ENCODE measurements around the gene ADGRA3.

GRCh38 chr4:22537864-22538263 lies 22.0 kb upstream of the ADGRA3 start:
- TF ChIP-seq MLX (CRISPR knock-in tag; IDR thresholded peaks at IDR 0.05) (no peak), CTCF (CRISPR knock-in tag; IDR thresholded peaks at IDR 0.05) (no peak), ZNF687 (CRISPR knock-in tag; IDR thresholded peaks at IDR 0.05) (no peak), FOSL2 (CRISPR knock-in tag; IDR thresholded peaks at IDR 0.05) (no peak), ELK4 (CRISPR knock-in tag; IDR thresholded peaks at IDR 0.05; ENCODE audit: borderline replicate concordance) (no peak), EZH2 (conservative IDR thresholded peaks at IDR 0.05; ENCODE audit: low read depth, low read length) (no peak), BORCS8-MEF2B (CRISPR knock-in tag; IDR thresholded peaks at IDR 0.05) (no peak), ZNF318 (CRISPR knock-in tag; IDR thresholded peaks at IDR 0.05) (no peak), KLF16 (CRISPR knock-in tag; IDR thresholded peaks at IDR 0.05) (no peak), RXRA (CRISPR knock-in tag; IDR thresholded peaks at IDR 0.05) (no peak), SALL1 (CRISPR knock-in tag; IDR thresholded peaks at IDR 0.05) (no peak), NFE2L1 (CRISPR knock-in tag; IDR thresholded peaks at IDR 0.05; ENCODE audit: borderline replicate concordance) (no peak)
